ENCODE measurements around the gene MTSS2.
"Not testable (repeated sequence)": the region's sequence is repeated elsewhere in the genome, so short reads cannot be mapped to it uniquely, and the experiment has no call there.

Gene MTSS2

GRCh38 chr16:70675851-70676513 is 9.9 kb downstream of the MTSS2 start:
- Histone ChIP-seq H2BK15ac (replicated peaks; ENCODE audit: low read depth) (no peak overlapping the region), H3K56ac (ENCODE audit: low read length) (no peak overlapping the region), H3K27ac (ENCODE audit: low read depth, low read length) (no peak overlapping the region)

DNA sequence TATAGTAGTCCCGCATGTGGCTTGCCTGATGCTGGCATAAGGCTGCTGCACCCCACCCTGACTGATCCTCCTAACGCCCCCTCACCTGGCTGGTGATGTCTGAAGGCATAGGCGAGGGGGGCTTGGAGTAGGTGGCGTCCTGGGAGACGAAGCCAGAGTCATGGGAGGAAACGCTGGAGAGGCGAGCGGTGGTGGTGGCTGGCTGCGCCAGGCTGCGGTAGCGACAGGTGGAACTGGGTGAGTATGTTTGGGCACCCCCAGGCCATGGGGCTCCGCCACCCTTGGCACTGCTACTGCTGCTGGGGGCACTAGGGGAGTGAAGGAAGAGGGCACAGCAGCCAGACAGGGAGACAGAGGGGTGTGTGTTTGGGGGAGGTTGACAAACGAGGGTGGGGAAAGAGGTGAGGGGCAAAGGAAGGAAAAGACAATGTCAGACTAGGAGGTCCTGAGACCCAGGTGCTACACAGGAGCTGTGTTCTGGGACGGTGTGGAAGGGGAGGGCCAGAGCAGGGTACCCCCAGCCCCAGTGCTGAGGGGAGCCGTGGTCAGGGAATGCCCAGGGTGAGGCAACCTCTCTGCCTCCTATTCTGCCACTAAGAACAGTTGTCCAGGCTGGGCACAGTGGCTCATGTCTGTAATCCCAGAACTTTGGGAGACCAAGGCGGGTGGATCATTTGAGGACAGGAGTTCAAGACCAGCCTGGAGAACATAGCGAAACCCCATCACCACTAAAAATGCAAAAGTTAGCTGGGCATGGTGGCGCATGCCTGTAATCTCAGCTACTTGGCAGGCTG is 11.4 kb downstream of the MTSS2 start:
- Histone ChIP-seq H4K5ac (ENCODE audit: low read length) (no peak overlapping the region), H3K4me2 (ENCODE audit: low read length) (no peak overlapping the region), H2BK15ac (replicated peaks; ENCODE audit: low read depth) (no peak overlapping the region), H3K9ac (ENCODE audit: low read length) (no peak overlapping the region), H3K56ac (ENCODE audit: low read length) (no peak overlapping the region), H2BK5ac (ENCODE audit: low read length) (no peak overlapping the region), H3K4ac (ENCODE audit: low read depth, low read length) (no peak overlapping the region), H3K27me3 (ENCODE audit: insufficient read depth, low read length, poor library complexity) (no peaks in the 10 kb centered on the region), H3K23ac (ENCODE audit: low read length) (no peak overlapping the region), H3K36me3 (ENCODE audit: control insufficient read depth, insufficient read depth, low read length) (peaks cover 6% of the 10 kb centered on the region), H2AK5ac (ENCODE audit: low read length) (no peak overlapping the region), H3K18ac (ENCODE audit: low read length) (no peak overlapping the region), H3K79me1 (ENCODE audit: low read length) (no peaks in the 10 kb centered on the region), H3K27ac (ENCODE audit: low read depth, low read length) (no peak overlapping the region), H3K4me1 (ENCODE audit: control insufficient read depth, low read depth, low read length) (peaks cover 3% of the 10 kb centered on the region), H3K79me2 (ENCODE audit: control insufficient read depth, insufficient read depth, low read length) (no peaks in the 10 kb centered on the region), H4K8ac (ENCODE audit: low read depth, low read length) (no peak overlapping the region), H3K4me3 (ENCODE audit: low read length) (no peak overlapping the region), H2BK120ac (ENCODE audit: low read depth, low read length) (no peak overlapping the region)
- no peak for DNase-seq
- no CpG with 5 or more reads among the region's 18 CpGs for WGBS (ENCODE audit: extremely low coverage, insufficient coverage, low lambda C conversion rate)

More at GRCh38 chr16:70675851-70676513, 9.9 kb downstream of the MTSS2 start:
- Histone ChIP-seq H3K23ac (ENCODE audit: low read length) (no peak overlapping the region), H3K4me2 (ENCODE audit: low read length) (no peak overlapping the region), H3K79me2 (ENCODE audit: control insufficient read depth, insufficient read depth, low read length) (no peaks in the 10 kb centered on the region), H3K4me3 (ENCODE audit: low read length) (no peak overlapping the region), H3K4me1 (ENCODE audit: control insufficient read depth, low read depth, low read length) (peaks cover 3% of the 10 kb centered on the region), H3K36me3 (ENCODE audit: control insufficient read depth, insufficient read depth, low read length) (peaks cover 6% of the 10 kb centered on the region), H3K9ac (ENCODE audit: low read length) (no peak overlapping the region), H4K5ac (ENCODE audit: low read length) (no peak overlapping the region), H4K8ac (ENCODE audit: low read depth, low read length) (no peak overlapping the region), H3K27me3 (ENCODE audit: insufficient read depth, low read length, poor library complexity) (no peaks in the 10 kb centered on the region), H2BK120ac (ENCODE audit: low read depth, low read length) (no peak overlapping the region), H2AK5ac (ENCODE audit: low read length) (no peak overlapping the region), H3K4ac (ENCODE audit: low read depth, low read length) (no peak overlapping the region), H3K79me1 (ENCODE audit: low read length) (no peaks in the 10 kb centered on the region), H2BK5ac (ENCODE audit: low read length) (no peak overlapping the region), H3K18ac (ENCODE audit: low read length) (no peak overlapping the region)
- WGBS (ENCODE audit: extremely low coverage, insufficient coverage, low lambda C conversion rate), result no CpG with 5 or more reads among the region's 7 CpGs
- no peak for DNase-seq

GRCh38 chr16:70670938-70671337 is 14.9 kb downstream of the MTSS2 start:
- H3K36me3 ChIP-seq (ENCODE audit: control insufficient read depth, insufficient read depth, low read length); H2BK15ac ChIP-seq (replicated peaks; ENCODE audit: low read depth); H3K23ac ChIP-seq (ENCODE audit: low read length); H3K27me3 ChIP-seq (ENCODE audit: insufficient read depth, low read length, poor library complexity); H3K56ac ChIP-seq (ENCODE audit: low read length); H2BK5ac ChIP-seq (ENCODE audit: low read length); H3K9ac ChIP-seq (ENCODE audit: low read length); H3K27ac ChIP-seq (ENCODE audit: low read depth, low read length); H3K4me2 ChIP-seq (ENCODE audit: low read length); H2AK5ac ChIP-seq (ENCODE audit: low read length); H3K79me1 ChIP-seq (ENCODE audit: low read length); H3K79me2 ChIP-seq (ENCODE audit: control insufficient read depth, insufficient read depth, low read length); H4K5ac ChIP-seq (ENCODE audit: low read length); H3K4me3 ChIP-seq (ENCODE audit: low read length); H4K8ac ChIP-seq (ENCODE audit: low read depth, low read length); H2BK120ac ChIP-seq (ENCODE audit: low read depth, low read length); H3K4me1 ChIP-seq (ENCODE audit: control insufficient read depth, low read depth, low read length); DNase-seq; H3K18ac ChIP-seq (ENCODE audit: low read length); H3K4ac ChIP-seq (ENCODE audit: low read depth, low read length): not testable (repeated sequence)
- WGBS (ENCODE audit: extremely low coverage, insufficient coverage, low lambda C conversion rate), result no CpG with 5 or more reads among the region's 4 CpGs

DNA sequence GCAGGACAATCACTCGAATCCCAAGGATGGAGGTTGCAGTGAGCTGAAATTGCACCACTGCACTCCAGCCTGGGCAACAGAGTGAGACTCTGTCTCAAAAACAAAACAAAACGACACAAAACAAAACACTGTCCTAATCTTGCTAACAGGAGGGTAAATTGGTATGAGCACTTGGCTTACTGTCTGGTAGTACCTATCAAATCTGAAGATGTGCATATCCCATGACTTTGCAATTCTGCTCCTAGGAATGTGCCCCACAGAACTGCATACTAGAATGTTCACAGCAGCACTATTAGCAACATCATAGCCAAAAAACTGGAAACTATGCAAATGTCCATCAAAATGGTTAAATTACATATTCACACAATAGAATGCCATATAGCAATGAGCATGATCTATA is 15.7 kb downstream of the MTSS2 start:
- Histone ChIP-seq H3K4me1 (ENCODE audit: control insufficient read depth, low read depth, low read length) (no peaks in the 10 kb centered on the region), H3K27me3 (ENCODE audit: insufficient read depth, low read length, poor library complexity) (no peaks in the 10 kb centered on the region), H2AK5ac (ENCODE audit: low read length) (no peak overlapping the region), H3K27ac (ENCODE audit: low read depth, low read length) (no peak overlapping the region), H2BK15ac (replicated peaks; ENCODE audit: low read depth) (no peak overlapping the region), H3K4ac (ENCODE audit: low read depth, low read length) (no peak overlapping the region), H2BK120ac (ENCODE audit: low read depth, low read length) (no peak overlapping the region), H3K9ac (ENCODE audit: low read length) (no peak overlapping the region), H3K79me2 (ENCODE audit: control insufficient read depth, insufficient read depth, low read length) (no peaks in the 10 kb centered on the region), H3K18ac (ENCODE audit: low read length) (no peak overlapping the region), H2BK5ac (ENCODE audit: low read length) (no peak overlapping the region), H3K4me2 (ENCODE audit: low read length) (no peak overlapping the region), H3K36me3 (ENCODE audit: control insufficient read depth, insufficient read depth, low read length) (peaks cover 2% of the 10 kb centered on the region), H4K5ac (ENCODE audit: low read length) (no peak overlapping the region), H3K79me1 (ENCODE audit: low read length) (no peaks in the 10 kb centered on the region), H3K23ac (ENCODE audit: low read length) (no peak overlapping the region), H3K56ac (ENCODE audit: low read length) (no peak overlapping the region), H4K8ac (ENCODE audit: low read depth, low read length) (no peak overlapping the region), H3K4me3 (ENCODE audit: low read length) (no peak overlapping the region)
- DNase-seq, result no peak
- no CpG with 5 or more reads among the region's 2 CpGs for WGBS (ENCODE audit: extremely low coverage, insufficient coverage, low lambda C conversion rate)

DNA sequence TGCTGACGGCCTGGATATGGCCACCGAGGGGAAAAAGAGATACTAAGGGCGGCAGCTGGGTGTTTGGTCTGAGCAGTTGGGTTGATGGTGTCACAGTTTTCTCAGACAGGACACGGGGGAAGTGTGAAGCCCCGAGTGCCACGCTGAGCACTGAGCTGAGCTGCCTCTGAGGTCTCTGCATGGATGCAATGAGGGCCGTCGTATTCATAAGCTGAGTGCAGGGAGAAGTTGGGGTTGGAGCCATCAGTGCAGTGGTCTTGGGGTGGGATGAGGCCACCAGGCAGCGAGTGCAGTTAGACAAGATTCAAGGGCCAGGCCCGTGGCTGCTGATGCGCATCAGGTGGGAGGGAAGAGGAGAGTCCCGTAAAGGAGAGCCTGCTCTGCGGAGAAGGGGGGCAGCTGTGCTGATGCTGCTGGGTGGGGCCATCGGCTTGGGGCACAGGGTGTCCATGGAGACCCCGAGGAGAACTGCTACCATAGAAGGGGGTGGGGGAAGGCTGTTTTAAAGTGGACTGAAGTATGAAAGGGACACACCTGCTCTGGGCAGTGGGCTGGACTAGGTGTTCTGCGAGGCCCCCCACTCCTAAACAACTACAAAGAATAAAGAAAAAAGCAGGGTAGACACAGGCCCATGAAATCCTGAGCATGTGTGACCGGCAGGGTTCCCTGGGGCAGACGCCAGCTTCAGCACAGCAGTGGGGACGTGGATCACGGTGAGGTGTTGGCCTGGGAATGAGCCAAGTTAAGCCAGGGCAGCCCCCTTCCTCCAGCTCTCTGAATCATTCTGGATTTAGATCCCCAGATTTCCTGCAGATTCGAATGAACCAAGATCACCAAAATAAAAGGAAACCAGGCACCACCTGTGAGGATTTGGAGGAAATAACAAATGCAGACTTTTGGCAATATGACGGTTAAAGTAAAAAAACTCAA is 19.8 kb downstream of the MTSS2 start:
- Histone ChIP-seq H3K79me1 (ENCODE audit: low read length) (no peaks in the 10 kb centered on the region), H3K56ac (ENCODE audit: low read length) (no peak overlapping the region), H3K27ac (ENCODE audit: low read depth, low read length) (no peak overlapping the region), H3K27me3 (ENCODE audit: insufficient read depth, low read length, poor library complexity) (no peaks in the 10 kb centered on the region), H4K5ac (ENCODE audit: low read length) (no peak overlapping the region), H4K8ac (ENCODE audit: low read depth, low read length) (no peak overlapping the region), H3K36me3 (ENCODE audit: control insufficient read depth, insufficient read depth, low read length) (no peaks in the 10 kb centered on the region), H3K4me1 (ENCODE audit: control insufficient read depth, low read depth, low read length) (no peaks in the 10 kb centered on the region), H3K18ac (ENCODE audit: low read length) (no peak overlapping the region), H3K4me3 (ENCODE audit: low read length) (no peak overlapping the region), H2BK15ac (replicated peaks; ENCODE audit: low read depth) (no peak overlapping the region), H3K79me2 (ENCODE audit: control insufficient read depth, insufficient read depth, low read length) (no peaks in the 10 kb centered on the region), H3K23ac (ENCODE audit: low read length) (no peak overlapping the region), H3K4ac (ENCODE audit: low read depth, low read length) (no peak overlapping the region), H3K4me2 (ENCODE audit: low read length) (no peak overlapping the region), H3K9ac (ENCODE audit: low read length) (no peak overlapping the region), H2AK5ac (ENCODE audit: low read length) (no peak overlapping the region), H2BK5ac (ENCODE audit: low read length) (no peak overlapping the region), H2BK120ac (ENCODE audit: low read depth, low read length) (no peak overlapping the region)
- WGBS (ENCODE audit: extremely low coverage, insufficient coverage, low lambda C conversion rate), result no CpG with 5 or more reads among the region's 22 CpGs
- DNase-seq, result no peak

All from mesendoderm (in vitro differentiated cells).